Neural cell (in vitro differentiated cells): ENCODE results near the gene OVOL3.
"Not testable (repeated sequence)": the region's sequence is repeated elsewhere in the genome, so short reads cannot be mapped to it uniquely, and the experiment has no call there.

ENCODE experiments used
- POLR2AphosphoS5 ChIP-seq: IDR thresholded peaks from 2 replicates; pipeline ENCODE4 v1.6.1; 2012
- TF ChIP-seq, protein P1 (sequence below): fragments of 450-650 bp; IDR thresholded peaks from 2 replicates; pipeline ENCODE4 v1.5.1; 2014; ENCODE audit warnings: antibody characterized with exemption, mild to moderate bottlenecking, moderate library complexity; ENCODE audit not compliant: poor library complexity, severe bottlenecking

DNA sequence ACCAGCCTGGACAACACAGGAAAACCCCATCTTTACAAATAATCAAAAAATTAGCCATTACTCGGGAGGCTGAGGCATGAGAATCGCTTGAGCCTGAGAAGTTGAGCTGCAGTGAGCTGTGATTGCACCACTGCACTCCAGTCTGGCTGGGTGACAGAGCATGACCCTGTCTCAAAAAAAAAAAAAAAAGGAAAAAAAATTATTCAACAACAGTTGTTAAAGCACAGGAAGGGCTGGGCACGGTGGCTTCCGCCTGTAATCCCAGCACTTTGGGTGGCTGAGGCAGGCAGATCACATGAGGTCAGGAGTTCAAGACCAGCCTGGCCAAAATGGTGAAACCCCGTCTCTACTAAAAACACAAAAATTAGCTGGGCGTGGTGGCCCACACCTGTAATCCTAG is 20.3 kb downstream of the OVOL3 start:
- TF ChIP-seq, protein P1, sequence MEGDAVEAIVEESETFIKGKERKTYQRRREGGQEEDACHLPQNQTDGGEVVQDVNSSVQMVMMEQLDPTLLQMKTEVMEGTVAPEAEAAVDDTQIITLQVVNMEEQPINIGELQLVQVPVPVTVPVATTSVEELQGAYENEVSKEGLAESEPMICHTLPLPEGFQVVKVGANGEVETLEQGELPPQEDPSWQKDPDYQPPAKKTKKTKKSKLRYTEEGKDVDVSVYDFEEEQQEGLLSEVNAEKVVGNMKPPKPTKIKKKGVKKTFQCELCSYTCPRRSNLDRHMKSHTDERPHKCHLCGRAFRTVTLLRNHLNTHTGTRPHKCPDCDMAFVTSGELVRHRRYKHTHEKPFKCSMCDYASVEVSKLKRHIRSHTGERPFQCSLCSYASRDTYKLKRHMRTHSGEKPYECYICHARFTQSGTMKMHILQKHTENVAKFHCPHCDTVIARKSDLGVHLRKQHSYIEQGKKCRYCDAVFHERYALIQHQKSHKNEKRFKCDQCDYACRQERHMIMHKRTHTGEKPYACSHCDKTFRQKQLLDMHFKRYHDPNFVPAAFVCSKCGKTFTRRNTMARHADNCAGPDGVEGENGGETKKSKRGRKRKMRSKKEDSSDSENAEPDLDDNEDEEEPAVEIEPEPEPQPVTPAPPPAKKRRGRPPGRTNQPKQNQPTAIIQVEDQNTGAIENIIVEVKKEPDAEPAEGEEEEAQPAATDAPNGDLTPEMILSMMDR, result not testable (repeated sequence)
- not testable (repeated sequence) for TF ChIP-seq POLR2AphosphoS5
